OCI-LY3 (cell line): ENCODE results near the gene ZHX3.

Source experiments
- CTCF ChIP-seq: fragments of 200-600, 300-600 bp; sonication (generic); IDR thresholded peaks from 2 replicates; pipeline ENCODE4 v1.5.1; 2014; ENCODE audit warnings: antibody characterized with exemption, low read length, low read depth
- EZH2phosphoT487 ChIP-seq: fragments of 200-600 bp; shearing (Covaris generic); IDR thresholded peaks from 2 replicates; pipeline ENCODE4 v1.6.1; 2018; ENCODE audit warnings: antibody characterized with exemption, mixed run types, low read depth

- no peak for TF ChIP-seq CTCF
- TF ChIP-seq EZH2phosphoT487 = no peak
Measured at GRCh38 chr20:41171736-41172295, 145.7 kb downstream of the ZHX3 start.
